ENCODE data around the gene DEPDC1.
A peak's percentile ranks its signal among the peaks of the same experiment; 100 is the strongest.
"Not testable (repeated sequence)": the region's sequence is repeated elsewhere in the genome, so short reads cannot be mapped to it uniquely, and the experiment has no call there.

DEPDC1 gene

GRCh38 chr1:68497358-68497698, 446 bp upstream of the DEPDC1 start:
- H3K9me3 ChIP-seq (ENCODE audit: control insufficient read depth, insufficient read depth, low read length) = no peaks in the 10 kb centered on the region
- no peaks in the 10 kb centered on the region for H3K27me3 ChIP-seq (ENCODE audit: control insufficient read depth, insufficient read depth, low read length)
- H3K9ac ChIP-seq (ENCODE audit: low read depth, low read length) = no peak overlapping the region; the same call in 1 of the 2 replicates
- H3K27ac ChIP-seq (ENCODE audit: low read depth, low read length) = peak overlapping the region; percentile 50
- peaks cover 20% of the 10 kb centered on the region for H3K36me3 ChIP-seq (ENCODE audit: control insufficient read depth, insufficient read depth, low read length)
- H3K4me1 ChIP-seq (ENCODE audit: control insufficient read depth, insufficient read depth, low read length) = peaks cover 12% of the 10 kb centered on the region; the same call in 1 of the 2 replicates
- peak overlapping the region; percentile 92 for H3K4me3 ChIP-seq (ENCODE audit: low read depth, low read length)

DNA sequence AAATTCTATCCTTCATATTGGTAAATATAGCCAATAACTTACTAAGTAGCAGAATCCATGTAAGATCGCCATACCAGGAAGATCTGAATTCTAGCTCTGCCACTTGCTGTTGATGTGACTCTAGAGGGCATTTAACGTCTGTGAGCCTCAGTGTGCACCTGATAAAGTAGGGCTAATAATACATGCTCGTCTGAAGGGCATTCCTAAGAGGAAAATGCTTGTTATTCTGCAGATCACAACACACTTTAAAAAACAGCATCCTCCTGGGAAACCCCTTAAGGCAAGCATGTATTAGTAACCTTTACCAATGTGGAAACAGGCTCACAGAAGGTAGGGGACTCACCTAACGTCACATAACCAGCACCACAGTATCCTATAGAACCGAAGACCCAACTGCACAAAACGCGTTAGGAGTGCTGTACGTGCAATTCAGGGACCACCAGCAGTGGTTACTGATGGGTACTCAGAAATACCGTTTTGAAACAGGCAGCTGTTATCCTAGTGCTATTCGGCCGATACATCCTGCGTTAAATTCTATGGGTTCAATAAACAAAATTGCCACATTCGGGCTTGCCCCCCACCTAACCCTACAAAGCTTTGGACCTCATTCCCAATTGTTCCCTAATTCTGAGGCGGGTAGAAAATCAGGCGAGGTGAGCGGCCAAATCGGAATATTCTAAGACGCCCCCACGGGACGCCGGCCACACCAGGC, 758 bp downstream of the DEPDC1 start:
- Histone ChIP-seq H3K4me1 (ENCODE audit: control insufficient read depth, insufficient read depth, low read length) (peaks cover 12% of the 10 kb centered on the region; the same call in 1 of the 2 replicates), H3K27me3 (ENCODE audit: control insufficient read depth, insufficient read depth, low read length) (no peaks in the 10 kb centered on the region), H3K9me3 (ENCODE audit: control insufficient read depth, insufficient read depth, low read length) (no peaks in the 10 kb centered on the region), H3K27ac (ENCODE audit: low read depth, low read length) (peak overlapping the region; percentile 90), H3K4me3 (ENCODE audit: low read depth, low read length) (peak overlapping the region; percentile 92), H3K9ac (ENCODE audit: low read depth, low read length) (peak overlapping the region; percentile 89), H3K36me3 (ENCODE audit: control insufficient read depth, insufficient read depth, low read length) (peaks cover 30% of the 10 kb centered on the region)

- Histone ChIP-seq H3K27me3 (ENCODE audit: control insufficient read depth, insufficient read depth, low read length) (no peaks in the 10 kb centered on the region), H3K27ac (ENCODE audit: low read depth, low read length) (no peak overlapping the region), H3K9ac (ENCODE audit: low read depth, low read length) (no peak overlapping the region), H3K4me3 (ENCODE audit: low read depth, low read length) (peak overlapping the region; percentile 92), H3K9me3 (ENCODE audit: control insufficient read depth, insufficient read depth, low read length) (no peaks in the 10 kb centered on the region), H3K36me3 (ENCODE audit: control insufficient read depth, insufficient read depth, low read length) (peaks cover 36% of the 10 kb centered on the region), H3K4me1 (ENCODE audit: control insufficient read depth, insufficient read depth, low read length) (peaks cover 12% of the 10 kb centered on the region; the same call in 1 of the 2 replicates)
Measured at GRCh38 chr1:68495532-68495931, 1.4 kb downstream of the DEPDC1 start.

GRCh38 chr1:68493193-68493592, 3.7 kb downstream of the DEPDC1 start:
- H3K4me1 ChIP-seq (ENCODE audit: control insufficient read depth, insufficient read depth, low read length) = peaks cover 12% of the 10 kb centered on the region; the same call in 1 of the 2 replicates
- peaks cover 59% of the 10 kb centered on the region for H3K36me3 ChIP-seq (ENCODE audit: control insufficient read depth, insufficient read depth, low read length)
- no peak overlapping the region for H3K4me3 ChIP-seq (ENCODE audit: low read depth, low read length)
- H3K9ac ChIP-seq (ENCODE audit: low read depth, low read length) = no peak overlapping the region
- H3K27me3 ChIP-seq (ENCODE audit: control insufficient read depth, insufficient read depth, low read length) = no peaks in the 10 kb centered on the region
- no peaks in the 10 kb centered on the region for H3K9me3 ChIP-seq (ENCODE audit: control insufficient read depth, insufficient read depth, low read length)
- no peak overlapping the region for H3K27ac ChIP-seq (ENCODE audit: low read depth, low read length)

DNA sequence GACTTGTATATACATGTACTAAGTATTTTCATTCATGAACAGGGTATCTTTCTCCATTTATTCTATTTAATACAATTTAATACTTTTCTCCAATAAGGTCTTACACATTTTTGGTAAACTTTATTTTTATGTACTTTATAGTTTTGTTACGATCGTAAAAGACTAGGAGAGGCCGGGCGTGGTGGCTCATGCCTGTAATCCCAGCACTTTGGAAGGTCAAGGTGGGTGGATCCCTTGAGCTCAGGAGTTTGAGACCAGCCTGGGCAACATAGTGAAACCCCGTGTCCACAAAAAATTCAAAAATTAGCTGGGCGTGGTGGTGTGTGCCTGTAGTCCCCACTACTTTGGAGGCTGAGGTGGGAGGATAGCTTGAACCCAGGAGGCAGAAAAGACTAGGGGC, 4.6 kb downstream of the DEPDC1 start:
- H3K36me3 ChIP-seq (ENCODE audit: control insufficient read depth, insufficient read depth, low read length) = peaks cover 68% of the 10 kb centered on the region
- H3K9me3 ChIP-seq (ENCODE audit: control insufficient read depth, insufficient read depth, low read length); H3K27me3 ChIP-seq (ENCODE audit: control insufficient read depth, insufficient read depth, low read length); H3K27ac ChIP-seq (ENCODE audit: low read depth, low read length); H3K4me3 ChIP-seq (ENCODE audit: low read depth, low read length); H3K9ac ChIP-seq (ENCODE audit: low read depth, low read length); H3K4me1 ChIP-seq (ENCODE audit: control insufficient read depth, insufficient read depth, low read length): not testable (repeated sequence)

- H3K27me3 ChIP-seq (ENCODE audit: control insufficient read depth, insufficient read depth, low read length) = no peaks in the 10 kb centered on the region
- no peak overlapping the region for H3K4me3 ChIP-seq (ENCODE audit: low read depth, low read length)
- no peaks in the 10 kb centered on the region for H3K9me3 ChIP-seq (ENCODE audit: control insufficient read depth, insufficient read depth, low read length)
- no peak overlapping the region for H3K27ac ChIP-seq (ENCODE audit: low read depth, low read length)
- peaks cover 89% of the 10 kb centered on the region for H3K36me3 ChIP-seq (ENCODE audit: control insufficient read depth, insufficient read depth, low read length)
- 0 out of 2 replicates have a peak, but pooled peaks cover under 1% of the 10 kb centered on the region for H3K4me1 ChIP-seq (ENCODE audit: control insufficient read depth, insufficient read depth, low read length)
- no peak overlapping the region for H3K9ac ChIP-seq (ENCODE audit: low read depth, low read length)
Measured at GRCh38 chr1:68490046-68490651, 6.7 kb downstream of the DEPDC1 start.

DNA sequence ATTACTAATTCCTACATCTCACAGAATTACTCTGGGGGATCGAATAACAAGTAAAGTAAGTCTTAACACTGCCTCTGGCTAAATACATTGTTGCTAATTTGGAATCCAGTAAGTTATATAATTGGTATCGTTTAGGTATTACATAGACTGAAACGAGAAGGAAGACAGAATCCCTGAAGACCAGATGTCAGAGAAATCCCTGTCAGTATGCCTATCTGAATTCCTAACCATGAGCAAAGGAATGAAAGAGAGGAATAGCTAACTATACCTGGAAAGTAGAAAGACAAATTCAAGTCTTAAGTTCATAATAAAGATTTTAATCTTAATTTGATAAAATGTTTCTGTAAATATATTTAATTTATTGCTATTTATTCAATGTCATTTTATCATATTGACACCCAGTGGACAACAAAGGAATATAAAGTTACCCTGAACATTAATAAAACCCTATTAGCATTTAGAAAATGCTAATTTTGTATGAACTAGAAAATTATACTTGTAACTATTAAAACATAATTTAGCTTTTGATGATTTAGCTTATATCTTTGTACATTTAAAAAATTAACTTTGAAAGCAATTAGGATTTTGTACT, 11.4 kb downstream of the DEPDC1 start:
- Histone ChIP-seq H3K9ac (ENCODE audit: low read depth, low read length) (no peak overlapping the region), H3K4me3 (ENCODE audit: low read depth, low read length) (no peak overlapping the region), H3K27me3 (ENCODE audit: control insufficient read depth, insufficient read depth, low read length) (no peaks in the 10 kb centered on the region), H3K9me3 (ENCODE audit: control insufficient read depth, insufficient read depth, low read length) (no peaks in the 10 kb centered on the region), H3K36me3 (ENCODE audit: control insufficient read depth, insufficient read depth, low read length) (peaks cover 100% of the 10 kb centered on the region), H3K4me1 (ENCODE audit: control insufficient read depth, insufficient read depth, low read length) (no peaks in the 10 kb centered on the region), H3K27ac (ENCODE audit: low read depth, low read length) (no peak overlapping the region)

- H3K4me1 ChIP-seq (ENCODE audit: control insufficient read depth, insufficient read depth, low read length) = no peaks in the 10 kb centered on the region
- no peaks in the 10 kb centered on the region for H3K9me3 ChIP-seq (ENCODE audit: control insufficient read depth, insufficient read depth, low read length)
- H3K27me3 ChIP-seq (ENCODE audit: control insufficient read depth, insufficient read depth, low read length) = no peaks in the 10 kb centered on the region
- H3K9ac ChIP-seq (ENCODE audit: low read depth, low read length) = no peak overlapping the region
- H3K36me3 ChIP-seq (ENCODE audit: control insufficient read depth, insufficient read depth, low read length) = peaks cover 100% of the 10 kb centered on the region
- no peak overlapping the region for H3K27ac ChIP-seq (ENCODE audit: low read depth, low read length)
- H3K4me3 ChIP-seq (ENCODE audit: low read depth, low read length) = no peak overlapping the region
Measured at GRCh38 chr1:68484618-68485017, 12.3 kb downstream of the DEPDC1 start.

- H3K36me3 ChIP-seq (ENCODE audit: control insufficient read depth, insufficient read depth, low read length) = peaks cover 100% of the 10 kb centered on the region
- peaks cover 4% of the 10 kb centered on the region; the same call in 1 of the 2 replicates for H3K4me1 ChIP-seq (ENCODE audit: control insufficient read depth, insufficient read depth, low read length)
- H3K27me3 ChIP-seq (ENCODE audit: control insufficient read depth, insufficient read depth, low read length) = no peaks in the 10 kb centered on the region
- H3K9me3 ChIP-seq (ENCODE audit: control insufficient read depth, insufficient read depth, low read length) = no peaks in the 10 kb centered on the region
- no peak overlapping the region for H3K27ac ChIP-seq (ENCODE audit: low read depth, low read length)
- H3K9ac ChIP-seq (ENCODE audit: low read depth, low read length) = no peak overlapping the region
- no peak overlapping the region for H3K4me3 ChIP-seq (ENCODE audit: low read depth, low read length)
Measured at GRCh38 chr1:68481041-68481440, 15.8 kb downstream of the DEPDC1 start.

DNA sequence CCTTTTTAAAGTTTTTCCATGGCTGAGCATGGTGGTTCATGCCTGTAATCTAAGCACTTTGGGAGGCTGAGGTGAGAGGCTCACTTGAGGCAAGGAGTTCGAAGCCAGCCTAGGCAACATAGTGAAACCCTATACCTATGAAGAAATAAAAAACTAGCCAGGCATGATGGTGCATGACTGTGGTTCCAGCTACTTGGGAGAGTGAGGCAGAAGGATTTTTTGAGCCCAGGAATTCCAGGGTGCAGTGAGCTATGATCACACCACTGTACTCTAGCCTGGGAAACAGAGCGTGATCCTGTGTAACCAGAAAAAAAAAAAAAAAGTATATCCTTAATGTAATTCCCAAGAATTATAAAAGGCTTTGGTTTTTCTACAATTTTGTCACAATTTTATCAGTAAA, 17.4 kb downstream of the DEPDC1 start:
- H3K27me3 ChIP-seq (ENCODE audit: control insufficient read depth, insufficient read depth, low read length) = no peaks in the 10 kb centered on the region
- H3K27ac ChIP-seq (ENCODE audit: low read depth, low read length) = no peak overlapping the region
- no peaks in the 10 kb centered on the region for H3K9me3 ChIP-seq (ENCODE audit: control insufficient read depth, insufficient read depth, low read length)
- H3K36me3 ChIP-seq (ENCODE audit: control insufficient read depth, insufficient read depth, low read length) = peaks cover 100% of the 10 kb centered on the region
- H3K4me1 ChIP-seq (ENCODE audit: control insufficient read depth, insufficient read depth, low read length) = peaks cover 4% of the 10 kb centered on the region; the same call in 1 of the 2 replicates
- no peak overlapping the region for H3K9ac ChIP-seq (ENCODE audit: low read depth, low read length)
- no peak overlapping the region for H3K4me3 ChIP-seq (ENCODE audit: low read depth, low read length)

DNA sequence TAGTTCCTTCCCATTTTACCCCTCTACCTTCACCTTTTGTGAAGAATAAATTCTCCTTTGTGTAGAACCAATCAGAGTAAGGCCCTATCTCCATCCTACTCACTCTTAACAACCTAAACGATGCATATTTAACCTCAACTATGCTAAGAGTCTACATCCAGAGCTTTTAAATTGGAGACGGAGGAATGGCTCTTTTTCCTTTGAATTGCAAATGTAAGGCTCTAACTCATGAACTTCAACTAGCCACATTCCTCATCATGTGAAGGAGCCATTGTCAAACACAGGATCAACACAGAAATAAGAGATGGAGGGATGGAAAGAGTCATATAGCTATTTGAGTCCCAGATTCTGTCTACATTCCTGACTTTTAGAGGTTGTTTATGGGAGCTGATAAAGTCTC, 18.2 kb downstream of the DEPDC1 start:
- H3K9ac ChIP-seq (ENCODE audit: low read depth, low read length) = no peak overlapping the region
- peaks cover 94% of the 10 kb centered on the region for H3K36me3 ChIP-seq (ENCODE audit: control insufficient read depth, insufficient read depth, low read length)
- H3K9me3 ChIP-seq (ENCODE audit: control insufficient read depth, insufficient read depth, low read length) = no peaks in the 10 kb centered on the region
- no peak overlapping the region for H3K27ac ChIP-seq (ENCODE audit: low read depth, low read length)
- H3K4me3 ChIP-seq (ENCODE audit: low read depth, low read length) = no peak overlapping the region
- no peaks in the 10 kb centered on the region for H3K27me3 ChIP-seq (ENCODE audit: control insufficient read depth, insufficient read depth, low read length)
- H3K4me1 ChIP-seq (ENCODE audit: control insufficient read depth, insufficient read depth, low read length) = peaks cover 4% of the 10 kb centered on the region; the same call in 1 of the 2 replicates

All from HUES48 (cell line).